HG03095 (cell line): ENCODE measurements around the gene THSD4.
"Not testable (repeated sequence)": the region's sequence is repeated elsewhere in the genome, so short reads cannot be mapped to it uniquely, and the experiment has no call there.

Experiments used
- ATAC-seq: cut with Tn5 transposase; IDR thresholded peaks from one replicate; pipeline ENCODE4 v1.9.1; 2021; ENCODE audit warnings: moderate library complexity; ENCODE audit not compliant: unreplicated experiment

Gene THSD4

DNA sequence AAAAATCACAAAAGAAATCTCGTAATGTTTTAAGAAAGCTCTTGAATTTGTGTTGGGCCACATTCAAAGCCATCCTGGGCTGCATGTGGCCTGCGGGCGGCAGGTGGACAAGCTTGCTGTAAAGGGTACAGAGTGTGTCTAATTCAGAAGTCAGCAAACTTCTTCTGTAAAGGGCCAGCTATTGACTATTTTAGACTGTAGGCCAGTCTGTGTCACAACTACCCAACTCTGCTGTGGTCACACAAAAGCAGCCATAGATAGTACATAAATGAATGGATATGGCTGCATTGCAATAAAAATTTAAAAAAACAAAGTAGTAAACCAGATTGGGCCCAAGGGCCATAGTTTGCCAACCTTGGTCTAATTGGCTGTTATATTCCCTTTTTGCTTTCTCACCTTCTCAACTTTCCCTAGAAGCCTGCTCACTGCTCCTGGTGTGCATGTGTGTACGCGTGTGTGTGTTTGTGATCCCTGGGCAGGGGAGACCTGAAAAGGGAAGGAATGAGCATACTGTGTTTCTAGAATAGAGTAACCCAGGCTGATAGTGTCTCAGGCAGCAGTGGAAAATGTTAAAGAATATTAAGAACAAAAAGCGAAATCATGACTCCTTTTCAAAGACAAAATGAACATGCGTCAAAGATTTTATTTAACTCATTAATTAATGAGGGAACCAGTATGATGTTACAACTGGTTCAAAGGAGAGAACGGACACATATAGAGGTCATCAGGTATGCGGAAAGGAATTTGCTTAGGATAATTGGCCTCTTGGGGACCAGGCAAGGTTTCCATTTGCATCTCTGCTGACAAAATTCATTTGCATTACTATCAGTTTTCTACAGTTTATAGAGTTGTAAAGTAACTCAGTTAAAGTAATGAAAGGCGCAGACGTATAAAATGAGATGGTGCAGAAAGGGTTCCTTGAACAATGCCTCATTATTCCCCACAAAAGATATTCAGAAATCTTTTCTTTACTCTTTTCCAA, 248.0 kb downstream of the THSD4 start:
- ATAC-seq, result no peak

DNA sequence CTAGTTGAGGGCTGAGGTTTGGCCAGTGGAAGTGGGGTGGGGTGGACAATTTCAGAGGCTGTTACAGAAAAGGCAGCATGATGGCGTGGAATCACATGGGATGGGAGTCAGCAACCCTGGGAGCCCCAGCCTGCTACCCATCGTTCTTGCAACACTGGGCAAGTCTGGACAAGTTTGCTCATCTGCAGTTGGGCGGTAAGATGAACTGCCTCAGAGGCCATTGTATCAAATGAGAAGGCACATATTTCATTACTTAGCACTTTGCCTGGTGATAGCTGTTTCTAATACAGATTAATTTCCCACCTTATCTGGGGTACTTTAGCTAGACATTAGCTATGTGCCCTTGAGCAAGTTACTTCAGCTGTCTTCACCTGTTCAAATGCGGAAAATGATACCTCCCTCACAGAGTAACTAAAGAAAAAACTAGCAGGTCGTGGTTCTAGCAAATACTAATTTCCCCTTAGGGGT, 248.9 kb downstream of the THSD4 start:
- no peak for ATAC-seq

DNA sequence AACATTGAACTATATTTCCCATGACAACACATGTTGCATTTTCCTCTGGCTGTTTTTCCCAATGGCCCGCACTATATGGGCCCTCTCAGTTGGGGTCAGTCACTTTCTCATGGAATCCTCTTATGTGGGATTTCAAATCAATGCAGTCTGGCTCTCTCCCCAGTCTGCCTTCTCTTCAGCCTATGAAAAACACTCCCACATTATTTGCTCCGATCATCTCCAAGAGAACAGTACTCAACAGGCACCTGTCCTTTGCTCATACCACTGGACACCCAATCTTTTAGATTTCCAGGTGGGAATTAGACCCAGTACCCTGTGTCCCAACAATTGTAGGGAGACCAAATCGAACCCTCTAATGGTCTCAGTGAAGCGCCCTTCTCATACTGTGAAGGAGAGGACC, 251.3 kb downstream of the THSD4 start:
- ATAC-seq, result no peak

DNA sequence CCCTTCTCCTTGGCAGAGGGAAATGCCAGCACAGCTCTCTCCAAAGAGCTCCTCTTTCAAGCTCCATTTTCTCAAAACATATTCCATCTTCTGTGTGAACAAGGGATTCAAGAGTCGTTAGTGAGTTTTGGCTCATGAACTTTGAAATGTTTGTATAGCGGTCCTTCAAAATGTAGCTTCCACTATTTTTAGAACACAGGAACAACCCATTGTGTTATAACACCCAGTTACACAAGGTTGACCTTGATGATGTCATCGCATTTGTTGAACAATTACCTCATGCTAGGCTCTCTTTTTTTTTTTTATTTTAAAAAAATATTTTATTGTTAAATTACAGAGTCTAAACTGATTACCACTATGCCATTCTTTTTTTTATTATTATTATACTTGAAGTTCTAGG, 251.7 kb downstream of the THSD4 start:
- ATAC-seq, result no peak

DNA sequence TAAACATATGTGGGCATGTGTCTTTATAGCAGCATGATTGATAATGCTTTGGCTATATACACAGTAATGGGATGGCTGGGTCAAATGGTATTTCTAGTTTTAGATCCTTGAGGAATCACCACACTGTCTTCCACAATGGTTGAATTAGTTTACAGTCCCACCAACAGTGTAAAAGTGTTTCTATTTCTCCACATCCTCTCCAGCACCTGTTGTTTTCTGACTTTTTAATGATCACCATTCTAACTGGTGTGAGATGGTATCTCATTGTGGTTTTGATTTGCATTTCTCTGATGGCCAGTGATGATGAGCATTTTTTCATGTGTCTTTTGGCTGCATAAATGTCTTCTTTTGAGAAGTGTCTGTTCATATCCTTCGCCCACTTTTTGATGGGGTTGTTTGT, 252.5 kb downstream of the THSD4 start:
- ATAC-seq, result not testable (repeated sequence)

DNA sequence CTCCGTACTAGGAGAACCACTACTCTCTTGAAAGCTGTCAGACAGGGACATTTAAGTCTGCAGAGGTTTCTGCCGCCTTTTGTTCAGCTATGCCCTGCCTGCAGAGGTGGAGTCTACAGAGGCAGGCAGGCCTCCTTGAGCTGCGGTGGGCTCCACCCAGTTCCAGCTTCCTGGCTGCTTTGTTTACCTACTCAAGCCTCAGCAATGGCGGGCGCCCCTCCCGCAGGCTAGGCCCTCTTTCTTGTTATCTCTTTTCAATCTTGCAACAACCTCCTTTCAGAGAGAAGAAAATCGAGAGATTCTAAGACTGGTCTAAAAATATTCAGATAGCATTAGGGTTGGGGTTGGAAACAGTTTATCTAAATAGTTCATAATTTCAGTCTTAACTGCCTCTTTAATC, 257.5 kb downstream of the THSD4 start:
- ATAC-seq, result not testable (repeated sequence)

DNA sequence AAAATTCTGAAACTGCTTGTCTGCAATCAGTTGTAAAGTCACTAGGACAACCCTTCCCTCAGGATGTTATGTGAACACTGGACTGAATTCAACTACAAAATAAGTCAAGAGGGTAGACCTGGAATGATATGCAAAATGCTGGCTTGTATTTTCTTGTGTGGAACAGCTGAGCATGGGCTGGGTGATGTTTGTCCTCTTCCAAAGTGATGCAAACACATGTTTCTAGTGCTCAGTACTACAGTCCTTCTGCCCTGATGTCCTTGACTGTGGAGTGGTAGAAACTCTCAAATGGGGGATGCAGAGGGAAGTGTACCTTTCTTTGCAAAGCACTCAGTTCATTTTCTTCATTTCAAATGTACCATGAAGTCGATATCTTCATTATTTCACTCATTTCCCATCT, 258.6 kb downstream of the THSD4 start:
- no peak for ATAC-seq

DNA sequence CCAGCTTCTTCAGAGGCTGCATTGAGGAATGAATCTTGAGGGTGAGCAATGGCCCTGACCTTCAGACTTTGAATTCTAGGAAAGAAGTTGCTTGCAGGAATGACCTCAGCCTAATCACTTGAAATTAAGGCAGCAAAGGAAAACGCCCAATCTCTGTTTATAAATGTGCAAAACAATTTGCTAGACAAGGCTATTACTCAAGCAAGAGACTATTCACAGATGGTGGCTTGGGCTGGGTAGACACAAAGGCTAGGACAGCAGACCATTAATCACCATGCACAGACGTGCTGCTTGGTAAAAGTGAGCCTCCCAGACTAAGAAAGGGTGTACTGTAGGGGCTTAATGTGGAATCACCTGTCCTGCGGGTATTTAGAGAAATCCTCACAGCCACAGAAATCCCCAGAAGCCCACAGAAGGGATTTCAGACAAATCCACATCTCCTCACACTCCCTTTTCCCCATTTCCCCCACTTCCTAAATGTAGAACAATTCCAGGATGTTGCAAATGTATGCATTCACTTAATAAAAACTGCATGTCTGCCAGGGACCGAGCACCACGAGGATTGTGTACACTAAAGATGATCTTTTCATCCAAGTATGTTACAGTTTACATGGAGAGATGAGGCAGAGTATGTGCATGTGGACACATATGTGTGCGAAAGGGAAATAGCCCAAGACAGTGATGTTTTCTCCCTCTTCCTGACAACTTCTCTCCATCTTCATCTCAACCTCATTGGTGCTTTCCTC, 259.5 kb downstream of the THSD4 start:
- ATAC-seq, result no peak

DNA sequence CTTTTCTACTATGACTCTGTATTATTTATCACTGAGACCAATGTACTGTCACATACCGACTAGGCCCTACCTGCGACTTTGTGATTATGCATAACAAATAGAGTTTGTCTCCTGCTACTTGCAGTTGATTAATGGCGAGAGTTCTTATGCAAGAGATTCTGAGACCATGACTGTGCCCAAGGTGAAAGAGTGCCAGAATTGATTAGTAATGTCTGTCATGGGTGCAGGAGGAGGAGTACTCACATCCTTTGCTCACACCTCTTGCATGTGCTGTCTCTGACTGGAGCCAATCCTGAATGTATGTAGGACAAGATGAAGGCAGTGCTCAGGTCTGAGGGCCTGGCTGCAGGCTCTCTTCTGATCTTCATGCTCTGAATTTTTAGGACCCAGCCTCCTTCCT, 260.7 kb downstream of the THSD4 start:
- ATAC-seq, result no peak

DNA sequence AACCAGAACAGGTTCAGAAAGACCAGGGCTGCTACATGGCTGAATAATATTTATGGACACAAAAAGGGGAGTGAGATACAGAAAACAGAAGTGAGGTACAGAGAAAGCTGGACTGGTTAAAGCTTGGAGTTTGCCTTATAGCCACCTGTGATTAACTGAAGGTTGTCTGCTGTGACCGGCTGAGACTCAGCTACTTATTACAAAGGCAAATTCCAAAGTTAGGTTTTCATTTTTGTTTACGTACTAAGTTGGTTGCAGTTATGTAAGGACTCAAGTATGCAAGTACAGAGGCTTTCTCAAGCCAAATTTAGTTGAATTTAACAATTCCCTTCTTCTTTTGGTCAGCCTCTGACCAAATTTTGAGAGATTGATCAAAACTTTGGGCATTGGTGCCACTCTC, 264.6 kb downstream of the THSD4 start:
- no peak for ATAC-seq

DNA sequence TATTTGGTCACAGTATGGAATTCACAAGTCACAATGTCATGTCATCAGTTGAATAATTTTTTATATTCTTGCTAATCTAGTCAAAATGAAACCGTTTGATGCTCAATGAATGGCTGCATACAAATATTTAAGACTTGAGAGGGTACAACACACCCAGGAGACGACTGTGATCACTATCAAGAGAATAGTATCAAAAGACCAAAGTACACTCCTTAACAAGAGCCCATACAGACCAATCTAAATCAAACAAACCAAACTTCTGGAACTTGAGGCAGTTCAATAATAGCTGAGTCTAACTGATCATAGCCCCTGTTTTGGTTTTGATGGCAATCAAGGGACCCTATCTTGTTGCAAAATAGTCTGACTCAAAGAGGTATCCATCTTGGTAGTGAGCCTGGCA, 265.1 kb downstream of the THSD4 start:
- ATAC-seq, result no peak

DNA sequence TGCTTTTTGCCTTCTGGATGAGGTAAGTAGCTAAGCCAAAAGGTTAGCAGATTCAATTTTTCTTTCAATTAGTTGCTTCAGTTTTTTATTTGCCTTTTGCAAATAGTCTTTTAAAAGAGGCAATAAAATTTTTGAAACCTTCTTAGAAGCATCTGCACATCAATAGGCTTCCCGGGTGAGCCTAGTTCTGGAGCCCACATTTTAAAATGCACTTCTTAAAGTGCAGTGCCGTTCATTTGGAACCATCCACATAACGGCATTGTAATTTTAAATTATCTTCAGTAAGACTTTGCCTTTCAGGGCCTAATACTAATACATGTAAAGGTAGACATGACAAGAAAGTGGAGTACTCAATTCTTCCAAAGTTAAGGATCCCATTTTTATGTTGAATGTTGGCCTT, 269.2 kb downstream of the THSD4 start:
- ATAC-seq, result no peak

DNA sequence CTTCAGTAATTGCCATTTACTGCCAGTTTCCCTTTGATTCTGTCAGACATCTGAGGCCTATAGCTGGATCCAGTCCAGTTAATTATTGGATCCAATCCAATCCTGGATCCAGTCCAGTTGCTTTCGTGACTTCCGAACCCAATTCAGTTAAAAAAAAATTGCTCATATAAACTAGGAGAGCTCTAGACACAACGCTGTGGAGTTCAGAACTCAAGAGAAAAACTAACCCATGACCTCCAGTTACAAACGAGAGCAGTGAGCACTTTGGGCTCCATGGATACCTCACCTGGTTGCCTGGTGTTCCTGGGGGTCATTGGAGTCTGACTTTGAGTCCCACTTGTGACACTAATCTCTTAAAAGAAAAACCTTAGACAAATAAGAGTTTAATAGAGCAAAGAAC, 269.8 kb downstream of the THSD4 start:
- no peak for ATAC-seq

DNA sequence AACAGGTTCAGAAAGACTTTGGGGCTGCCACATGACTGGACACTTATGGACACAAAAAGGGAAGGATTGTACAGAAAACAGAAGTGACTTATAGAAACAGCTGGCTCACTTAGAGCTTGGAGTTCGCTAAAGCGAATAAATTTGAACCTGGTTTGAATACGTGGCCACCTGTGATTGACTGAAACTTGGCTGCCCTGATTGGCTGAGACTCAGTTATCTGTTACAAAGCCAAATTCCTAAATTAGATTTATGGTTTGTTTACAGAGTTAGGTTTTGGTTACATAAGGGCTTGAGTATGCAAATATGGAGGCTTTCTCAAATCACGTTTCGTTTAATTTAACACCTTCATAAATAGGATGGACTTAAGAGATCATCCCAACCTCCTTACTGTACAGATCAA, 270.2 kb downstream of the THSD4 start:
- ATAC-seq, result no peak

DNA sequence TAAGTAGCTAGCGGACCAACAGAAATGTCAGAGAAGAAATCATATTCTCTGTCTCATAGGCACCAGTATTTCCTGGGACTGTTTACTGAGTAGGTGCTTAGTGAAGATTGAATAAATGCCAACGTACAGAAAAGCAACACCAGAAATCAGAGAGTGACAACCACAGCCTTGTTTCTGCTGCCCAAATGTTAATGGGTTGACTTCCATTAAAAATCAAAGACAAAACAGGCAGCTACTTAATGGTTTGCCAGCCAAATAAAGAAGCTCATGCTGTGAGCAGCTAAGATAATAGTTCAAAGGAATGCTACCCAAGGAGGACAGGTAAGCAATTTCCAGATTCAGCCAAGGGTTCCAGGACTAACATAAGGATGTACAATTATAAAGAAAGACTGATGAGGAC, 270.7 kb downstream of the THSD4 start:
- ATAC-seq, result no peak

DNA sequence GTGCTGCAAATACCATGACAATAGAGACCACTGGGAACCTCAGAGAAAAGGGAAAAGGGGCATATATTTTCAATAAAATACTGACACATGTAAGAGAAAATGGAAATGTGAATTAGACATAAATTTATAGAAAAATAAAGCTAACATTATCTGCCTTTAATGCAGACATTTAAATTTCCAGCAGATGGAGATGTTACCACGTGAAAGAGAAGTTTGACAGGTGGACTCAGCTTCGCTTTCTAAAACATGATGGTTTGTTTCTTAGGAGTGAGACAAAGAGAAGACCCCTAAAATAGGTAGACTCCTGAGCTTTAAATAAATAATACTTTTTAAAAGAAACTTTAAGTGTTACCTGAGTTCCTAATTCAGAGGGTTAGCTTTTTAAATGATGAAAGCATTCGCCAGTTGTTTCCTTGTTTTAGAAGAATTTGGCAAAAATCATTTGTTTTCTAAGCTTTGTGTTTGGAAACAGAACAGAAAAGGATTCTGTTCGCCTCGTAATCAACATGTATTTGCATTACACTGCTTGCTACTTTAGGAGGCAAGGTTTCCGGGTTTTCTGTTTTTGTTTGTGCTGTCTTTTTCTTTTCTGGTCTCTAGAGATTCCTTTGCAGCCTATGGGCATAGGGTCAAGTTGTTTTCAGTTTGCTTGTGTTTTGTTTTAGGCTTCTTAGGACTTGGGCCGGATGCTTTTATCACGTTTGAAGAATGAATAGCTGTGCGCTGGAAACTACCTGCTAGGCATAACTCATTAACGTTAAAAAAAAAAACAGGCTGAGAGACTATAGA, 271.4 kb downstream of the THSD4 start:
- no peak for ATAC-seq

DNA sequence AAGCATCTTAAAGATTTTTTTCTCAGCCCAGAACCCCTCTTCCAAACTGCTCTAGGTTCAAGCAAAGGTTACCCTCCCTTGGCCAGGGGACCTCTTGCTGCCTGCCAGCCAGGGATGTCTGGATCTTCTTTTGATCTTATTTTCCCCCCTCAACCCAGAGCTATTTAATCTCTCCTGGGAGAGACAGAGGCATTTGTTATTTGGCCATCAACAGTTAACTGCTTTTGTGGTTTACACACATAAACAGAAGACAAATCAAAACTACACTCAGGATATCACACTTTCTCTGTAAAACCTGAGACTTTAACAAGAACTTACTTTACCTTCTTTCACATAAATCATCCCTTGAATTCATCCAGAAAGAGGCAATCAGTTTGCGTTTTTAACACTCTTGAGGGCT, 272.5 kb downstream of the THSD4 start:
- ATAC-seq, result no peak

DNA sequence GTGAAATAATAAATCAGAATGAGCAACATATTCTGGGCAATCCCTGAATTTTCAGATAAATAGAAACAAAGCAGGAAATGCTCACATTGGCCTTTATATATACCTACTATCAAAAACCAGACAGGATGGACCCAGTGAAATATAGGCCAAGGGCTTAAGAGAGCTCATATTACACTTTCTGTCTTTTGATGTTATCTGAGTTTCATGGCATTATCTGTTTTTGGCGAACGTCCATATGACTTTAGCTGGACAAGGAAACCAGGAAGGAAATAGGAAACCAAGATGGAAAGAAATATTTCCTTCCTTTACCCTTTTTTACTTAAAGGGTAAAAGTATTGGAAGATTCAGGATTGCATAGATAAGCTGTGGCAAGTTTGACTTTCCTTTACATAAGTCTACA, 274.8 kb downstream of the THSD4 start:
- ATAC-seq, result no peak

DNA sequence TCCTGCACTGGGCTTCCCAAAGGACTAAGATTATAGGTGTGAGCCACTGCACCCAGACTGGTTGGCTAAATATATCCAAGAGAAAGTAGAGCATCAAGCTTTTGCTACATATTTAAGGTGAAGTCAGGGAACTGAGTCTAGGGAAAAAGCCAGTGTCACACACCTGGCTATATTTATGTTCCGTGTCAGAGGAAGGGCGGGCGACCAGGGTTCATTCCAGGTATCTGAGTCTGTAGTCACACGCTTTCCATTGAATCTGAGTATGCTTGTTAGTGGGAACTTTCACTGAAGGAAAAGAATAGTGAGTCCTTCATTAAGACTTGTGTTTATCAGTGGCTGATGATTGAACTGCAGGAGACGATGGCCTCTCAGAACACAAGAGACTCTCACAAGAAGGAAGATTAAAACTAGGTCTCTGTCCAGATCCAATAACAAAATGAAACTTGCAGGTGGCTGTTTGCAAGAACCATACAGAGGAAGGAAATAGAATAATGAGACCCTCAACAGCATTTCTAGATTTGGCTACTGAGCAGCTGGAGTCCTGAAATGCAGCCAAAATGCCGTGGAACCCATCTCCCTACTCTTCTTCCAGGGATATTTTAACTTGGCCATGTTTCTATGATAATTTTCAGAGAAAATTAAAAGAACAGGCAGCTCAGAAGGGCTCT, 276.3 kb downstream of the THSD4 start:
- no peak for ATAC-seq

DNA sequence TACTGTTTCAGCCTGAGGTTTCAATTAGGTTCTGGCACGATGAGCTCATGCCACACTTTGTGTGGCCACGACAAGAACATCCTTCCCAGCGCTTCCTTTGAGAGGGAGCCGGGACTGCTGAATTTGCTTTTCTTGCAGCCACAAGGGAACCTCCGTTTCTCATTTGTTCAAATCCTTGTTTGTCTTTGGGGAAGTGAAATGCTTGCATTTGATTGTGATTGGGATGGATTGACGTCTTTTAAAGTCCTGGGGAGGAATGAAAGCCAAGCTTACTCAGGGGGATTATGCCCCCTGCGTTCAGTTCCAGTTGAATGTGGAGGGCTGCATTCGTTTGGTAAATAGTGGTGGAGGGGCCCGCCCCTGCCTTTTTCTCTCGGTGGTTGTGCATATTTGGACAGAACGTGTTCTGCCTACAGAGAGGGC, 277.6 kb downstream of the THSD4 start:
- ATAC-seq, result no peak

DNA sequence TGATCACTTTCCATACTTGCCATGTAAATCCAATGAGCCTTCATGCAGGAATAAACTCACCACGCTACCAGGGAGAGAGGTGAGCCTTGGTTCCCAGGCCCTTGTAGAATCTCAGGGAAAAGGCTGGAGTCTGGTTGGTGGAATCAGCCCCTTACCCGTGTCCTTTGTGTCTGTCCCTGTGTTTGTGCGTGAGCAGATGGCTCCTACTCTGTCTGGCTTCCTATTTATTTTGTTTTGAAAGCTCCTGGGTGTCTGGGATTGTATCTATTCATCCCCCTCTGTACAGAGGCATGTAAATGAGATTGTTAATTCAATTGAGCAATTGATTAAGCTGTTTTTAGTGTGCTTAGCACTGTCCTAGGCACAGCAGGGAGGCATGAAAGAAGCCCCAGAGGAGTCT, 278.1 kb downstream of the THSD4 start:
- no peak for ATAC-seq
